GM12872 (cell line): ENCODE results near the gene ELOVL2.

Experiments
- TF ChIP-seq, protein P1 (sequence below): IDR thresholded peaks from 3 replicates; pipeline ENCODE4 v1.5.1; 2011; ENCODE audit warnings: low read depth, mild to moderate bottlenecking, low read length, moderate library complexity; ENCODE audit not compliant: insufficient read depth

ELOVL2 gene

DNA sequence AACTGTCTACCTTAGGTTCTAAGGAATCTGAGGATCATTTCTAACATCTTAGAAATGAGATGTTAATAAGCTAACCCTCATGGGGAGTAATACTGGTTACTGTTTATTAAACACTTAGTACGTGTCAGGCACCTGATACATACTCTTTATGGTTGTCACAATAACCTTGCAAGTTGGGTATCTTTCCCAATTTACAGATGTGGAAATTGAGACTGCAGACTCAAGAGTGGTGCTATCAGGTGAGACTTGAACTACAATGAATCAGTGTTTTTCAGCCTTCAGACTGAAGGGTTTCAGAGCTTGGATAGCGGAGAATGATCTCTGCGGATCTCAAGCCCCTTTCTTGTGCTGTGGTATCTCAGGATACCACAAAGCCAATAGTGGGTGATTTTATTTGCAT is 27.0 kb downstream of the ELOVL2 start:
- TF ChIP-seq, protein P1, sequence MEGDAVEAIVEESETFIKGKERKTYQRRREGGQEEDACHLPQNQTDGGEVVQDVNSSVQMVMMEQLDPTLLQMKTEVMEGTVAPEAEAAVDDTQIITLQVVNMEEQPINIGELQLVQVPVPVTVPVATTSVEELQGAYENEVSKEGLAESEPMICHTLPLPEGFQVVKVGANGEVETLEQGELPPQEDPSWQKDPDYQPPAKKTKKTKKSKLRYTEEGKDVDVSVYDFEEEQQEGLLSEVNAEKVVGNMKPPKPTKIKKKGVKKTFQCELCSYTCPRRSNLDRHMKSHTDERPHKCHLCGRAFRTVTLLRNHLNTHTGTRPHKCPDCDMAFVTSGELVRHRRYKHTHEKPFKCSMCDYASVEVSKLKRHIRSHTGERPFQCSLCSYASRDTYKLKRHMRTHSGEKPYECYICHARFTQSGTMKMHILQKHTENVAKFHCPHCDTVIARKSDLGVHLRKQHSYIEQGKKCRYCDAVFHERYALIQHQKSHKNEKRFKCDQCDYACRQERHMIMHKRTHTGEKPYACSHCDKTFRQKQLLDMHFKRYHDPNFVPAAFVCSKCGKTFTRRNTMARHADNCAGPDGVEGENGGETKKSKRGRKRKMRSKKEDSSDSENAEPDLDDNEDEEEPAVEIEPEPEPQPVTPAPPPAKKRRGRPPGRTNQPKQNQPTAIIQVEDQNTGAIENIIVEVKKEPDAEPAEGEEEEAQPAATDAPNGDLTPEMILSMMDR: no peak

DNA sequence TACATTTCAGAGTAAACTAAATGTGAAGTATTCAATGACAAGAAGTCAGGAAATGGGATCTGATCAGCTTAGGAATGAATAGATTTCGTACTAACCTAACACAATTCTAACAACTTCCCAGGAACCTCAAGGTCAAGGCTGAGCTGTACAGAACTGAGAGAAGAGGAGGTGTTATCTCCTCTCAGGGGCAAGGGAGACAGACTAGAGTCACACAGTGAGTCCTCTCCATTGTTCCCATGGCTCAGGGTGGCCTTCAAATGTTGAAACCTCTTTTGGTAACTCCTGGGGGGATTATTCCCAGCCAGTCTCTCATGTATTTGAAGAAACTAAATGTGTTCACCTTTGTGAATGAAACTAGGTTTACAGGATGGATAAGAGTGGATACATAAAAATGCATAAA is 27.7 kb downstream of the ELOVL2 start:
- TF ChIP-seq, protein P1: no peak

DNA sequence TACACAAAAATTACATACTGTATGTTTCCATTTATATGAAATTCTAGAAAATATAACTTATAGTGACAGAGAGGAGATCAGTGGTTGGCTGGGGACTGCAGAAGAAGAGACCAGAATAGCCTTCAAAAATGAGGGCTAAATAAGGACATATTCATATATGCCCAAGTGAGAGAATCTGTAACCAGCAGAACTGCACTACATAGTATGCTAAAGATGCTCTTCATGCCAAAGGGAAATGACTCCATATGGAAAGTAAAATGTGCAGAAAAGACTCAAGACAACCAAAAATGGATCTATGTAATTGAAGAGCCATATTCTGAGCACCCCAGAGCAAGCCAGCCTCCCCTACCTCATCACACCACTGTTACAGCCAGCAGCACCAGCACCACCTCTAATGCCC is 29.0 kb downstream of the ELOVL2 start:
- TF ChIP-seq, protein P1: no peak

DNA sequence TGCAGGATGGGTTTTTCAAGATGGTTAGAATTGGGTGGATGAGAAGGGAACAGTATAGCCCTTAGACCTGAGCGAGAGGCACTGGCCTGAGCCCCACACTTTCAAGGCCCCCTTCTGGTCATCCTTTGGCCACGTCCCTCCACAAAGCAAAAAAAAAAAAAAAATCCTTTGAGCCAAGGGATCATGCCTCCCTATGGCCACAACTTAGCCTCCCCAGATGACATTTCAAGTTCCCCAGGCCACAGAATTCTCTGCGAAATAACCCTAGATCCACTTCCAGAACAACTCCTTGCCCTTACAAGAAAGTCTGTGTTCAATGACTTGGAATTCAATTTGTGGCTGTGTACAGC is 30.4 kb downstream of the ELOVL2 start:
- TF ChIP-seq, protein P1: no peak

DNA sequence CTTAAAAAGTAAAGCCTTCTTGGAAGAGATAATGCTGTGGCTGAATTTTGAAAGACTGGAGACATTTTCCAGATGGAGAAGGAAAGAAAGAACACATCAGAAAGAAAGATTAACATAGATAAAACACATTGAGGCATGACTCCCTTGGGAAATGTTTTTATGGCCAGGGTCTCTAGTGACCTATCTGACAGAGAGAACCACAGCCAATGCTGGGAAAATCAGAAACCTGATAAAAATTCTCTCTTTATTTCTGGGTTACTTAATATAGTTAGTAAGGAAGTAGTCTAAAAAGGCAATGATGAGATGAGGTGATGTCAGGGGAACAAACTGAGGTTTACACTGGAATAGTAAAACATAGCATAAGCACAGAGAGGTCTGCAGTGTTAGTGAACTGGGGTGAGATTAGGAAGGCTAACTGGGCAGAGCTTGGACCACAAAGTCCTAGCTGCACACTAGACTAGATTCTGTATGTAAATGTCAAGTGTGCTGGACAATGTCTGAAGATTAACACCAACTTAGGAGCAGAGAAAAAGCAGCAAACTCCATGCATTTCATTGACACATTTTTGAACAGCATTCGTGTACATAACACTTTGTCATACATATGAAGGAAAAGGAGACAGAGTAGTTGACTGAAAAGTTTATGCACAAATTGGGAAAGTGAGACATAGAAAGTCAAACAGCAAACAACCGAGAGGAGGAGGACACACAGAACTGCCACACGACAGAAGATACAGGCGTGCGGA is 31.0 kb downstream of the ELOVL2 start:
- TF ChIP-seq, protein P1: no peak

DNA sequence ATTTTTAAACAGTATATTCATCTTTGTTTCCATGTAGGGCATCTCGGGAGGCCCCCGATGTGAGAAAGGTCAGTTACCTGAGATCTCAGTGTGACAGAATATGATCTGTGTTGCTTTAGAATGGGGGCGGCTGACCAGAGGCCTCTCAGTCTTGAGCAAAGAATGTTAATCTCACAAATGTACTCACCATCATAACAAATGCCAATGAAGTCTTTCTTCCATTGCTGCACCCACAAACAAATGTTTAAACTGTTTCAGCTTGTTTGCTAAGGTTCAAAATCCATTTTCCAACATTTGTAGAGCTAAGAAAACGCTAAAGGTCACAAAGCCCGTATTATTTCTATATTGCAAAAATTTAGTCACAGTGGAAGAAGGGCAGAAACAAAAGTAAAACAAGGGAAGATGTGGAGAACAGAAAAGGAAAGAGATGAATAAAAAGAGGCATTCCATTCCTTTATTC is 31.8 kb downstream of the ELOVL2 start:
- TF ChIP-seq, protein P1: no peak

DNA sequence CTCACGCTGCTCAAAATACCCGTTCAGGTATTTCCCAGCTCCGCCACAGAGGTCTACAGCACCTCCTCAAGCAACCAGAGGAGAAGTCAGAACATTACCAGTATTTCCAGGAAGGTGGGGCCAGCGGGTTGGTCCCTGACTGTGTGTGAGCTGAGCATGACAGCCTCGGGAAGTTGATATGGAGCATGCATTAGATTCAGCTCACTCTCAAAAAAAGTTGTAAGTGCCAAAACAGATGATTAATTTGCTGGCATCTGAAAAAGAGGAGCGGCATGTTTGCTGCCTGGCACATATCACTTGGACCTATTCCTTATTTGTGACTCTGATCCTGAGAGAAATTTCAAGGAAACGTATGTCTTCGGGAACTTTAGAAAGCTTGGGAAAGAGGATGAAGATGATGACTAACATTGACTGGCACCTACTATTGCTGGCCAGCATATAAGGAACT is 32.3 kb downstream of the ELOVL2 start:
- TF ChIP-seq, protein P1: no peak
